ENCODE measurements around the gene CNTNAP2. TPM values are rescaled to one million over a fixed set of nuclear protein-coding genes. Genes with fewer than 3 reads are reported as not detected.

The CNTNAP2 gene
- total RNA-seq, 1 donor from 2014 or later: 0.27 TPM

GRCh38 chr7:147492606-147493005, 1376.0 kb downstream of the CNTNAP2 start:
- no peaks in the 10 kb centered on the region for H3K4me1 Mint-ChIP-seq (ENCODE audit: low read depth)
- no peaks in the 10 kb centered on the region for H3K36me3 Mint-ChIP-seq (ENCODE audit: low read depth)
- no peaks in the 10 kb centered on the region for H3K27me3 Mint-ChIP-seq (ENCODE audit: low read depth)
- peaks cover 2% of the 10 kb centered on the region for H3K9me3 Mint-ChIP-seq (ENCODE audit: low read depth)
- H3K27ac Mint-ChIP-seq (ENCODE audit: unreplicated experiment): no peak overlapping the region
- DNase-seq (ENCODE audit: low spot score): no peak
- TF ChIP-seq CTCF (IDR thresholded peaks at IDR 0.05): no peak
- no peak overlapping the region for H3K4me3 Mint-ChIP-seq (ENCODE audit: unreplicated experiment)

GRCh38 chr7:147496209-147496608, 1379.6 kb downstream of the CNTNAP2 start:
- peaks cover 11% of the 10 kb centered on the region for H3K9me3 Mint-ChIP-seq (ENCODE audit: low read depth)
- no peaks in the 10 kb centered on the region for H3K4me1 Mint-ChIP-seq (ENCODE audit: low read depth)
- no peak for TF ChIP-seq CTCF (IDR thresholded peaks at IDR 0.05)
- peaks cover 5% of the 10 kb centered on the region for H3K36me3 Mint-ChIP-seq (ENCODE audit: low read depth)
- H3K4me3 Mint-ChIP-seq (ENCODE audit: unreplicated experiment): no peak overlapping the region
- no peaks in the 10 kb centered on the region for H3K27me3 Mint-ChIP-seq (ENCODE audit: low read depth)
- DNase-seq (ENCODE audit: low spot score): no peak
- no peak overlapping the region for H3K27ac Mint-ChIP-seq (ENCODE audit: unreplicated experiment)

GRCh38 chr7:147497246-147497645, 1380.6 kb downstream of the CNTNAP2 start:
- DNase-seq (ENCODE audit: low spot score): no peak
- Mint-ChIP-seq H3K4me1 (ENCODE audit: low read depth) (no peaks in the 10 kb centered on the region), H3K36me3 (ENCODE audit: low read depth) (peaks cover 5% of the 10 kb centered on the region), H3K9me3 (ENCODE audit: low read depth) (peaks cover 16% of the 10 kb centered on the region), H3K27ac (ENCODE audit: unreplicated experiment) (no peak overlapping the region), H3K4me3 (ENCODE audit: unreplicated experiment) (no peak overlapping the region), H3K27me3 (ENCODE audit: low read depth) (no peaks in the 10 kb centered on the region)
- TF ChIP-seq CTCF (IDR thresholded peaks at IDR 0.05): no peak

DNA sequence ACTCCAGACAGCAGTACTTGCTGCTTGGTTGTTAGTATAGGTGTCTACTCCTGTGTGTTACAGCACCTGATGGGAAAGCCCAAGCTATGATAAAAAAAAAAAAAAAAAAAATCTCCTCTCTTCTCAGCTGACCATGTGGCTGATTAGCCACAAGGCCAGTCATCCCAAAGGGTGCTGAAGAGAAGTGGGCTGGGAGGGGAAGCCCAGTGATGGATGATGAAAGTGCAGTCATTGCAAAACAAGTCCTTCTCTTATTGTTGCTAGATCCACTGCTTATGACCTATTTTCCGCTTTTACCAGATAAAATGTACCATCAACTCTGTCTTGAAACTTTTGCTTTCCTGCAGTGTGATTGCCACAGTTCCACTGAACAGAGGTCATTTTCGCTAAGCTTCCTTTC, 1381.5 kb downstream of the CNTNAP2 start:
- H3K4me1 Mint-ChIP-seq (ENCODE audit: low read depth): no peaks in the 10 kb centered on the region
- no peak for TF ChIP-seq CTCF (IDR thresholded peaks at IDR 0.05)
- no peaks in the 10 kb centered on the region for H3K27me3 Mint-ChIP-seq (ENCODE audit: low read depth)
- no peak for DNase-seq (ENCODE audit: low spot score)
- H3K9me3 Mint-ChIP-seq (ENCODE audit: low read depth): peaks cover 16% of the 10 kb centered on the region
- no peak overlapping the region for H3K27ac Mint-ChIP-seq (ENCODE audit: unreplicated experiment)
- H3K36me3 Mint-ChIP-seq (ENCODE audit: low read depth): peaks cover 5% of the 10 kb centered on the region
- H3K4me3 Mint-ChIP-seq (ENCODE audit: unreplicated experiment): no peak overlapping the region

DNA sequence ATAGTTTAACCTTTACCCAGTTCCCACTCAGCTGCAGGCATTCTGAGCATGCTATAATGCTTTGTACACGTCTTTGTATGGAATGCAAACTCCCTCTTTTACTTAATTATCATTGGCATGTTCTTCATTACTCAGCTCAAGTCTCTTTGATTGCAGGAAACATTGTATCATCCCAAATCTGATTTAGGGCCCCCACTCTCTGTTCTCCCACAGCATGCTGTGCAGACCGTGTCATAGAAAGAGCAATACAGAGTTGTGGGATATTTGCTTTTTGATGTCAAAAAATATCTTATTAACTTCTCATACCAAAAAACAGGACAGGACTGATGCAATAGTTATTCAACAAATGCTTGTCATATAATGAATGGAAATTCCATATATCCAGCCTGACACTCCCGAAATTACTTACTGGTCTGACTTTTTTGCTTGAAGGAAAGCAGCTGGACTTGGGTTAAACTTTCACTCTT, 1392.5 kb downstream of the CNTNAP2 start:
- H3K27ac Mint-ChIP-seq (ENCODE audit: unreplicated experiment): peak overlapping the region; percentile 88
- H3K27me3 Mint-ChIP-seq (ENCODE audit: low read depth): no peaks in the 10 kb centered on the region
- H3K36me3 Mint-ChIP-seq (ENCODE audit: low read depth): no peaks in the 10 kb centered on the region
- H3K4me1 Mint-ChIP-seq (ENCODE audit: low read depth): peaks cover 39% of the 10 kb centered on the region
- H3K4me3 Mint-ChIP-seq (ENCODE audit: unreplicated experiment): no peak overlapping the region
- H3K9me3 Mint-ChIP-seq (ENCODE audit: low read depth): no peaks in the 10 kb centered on the region
- no peak for TF ChIP-seq CTCF (IDR thresholded peaks at IDR 0.05)
- no peak for DNase-seq (ENCODE audit: low spot score)
